ENCODE measurements around the gene UQCR10.

DNA sequence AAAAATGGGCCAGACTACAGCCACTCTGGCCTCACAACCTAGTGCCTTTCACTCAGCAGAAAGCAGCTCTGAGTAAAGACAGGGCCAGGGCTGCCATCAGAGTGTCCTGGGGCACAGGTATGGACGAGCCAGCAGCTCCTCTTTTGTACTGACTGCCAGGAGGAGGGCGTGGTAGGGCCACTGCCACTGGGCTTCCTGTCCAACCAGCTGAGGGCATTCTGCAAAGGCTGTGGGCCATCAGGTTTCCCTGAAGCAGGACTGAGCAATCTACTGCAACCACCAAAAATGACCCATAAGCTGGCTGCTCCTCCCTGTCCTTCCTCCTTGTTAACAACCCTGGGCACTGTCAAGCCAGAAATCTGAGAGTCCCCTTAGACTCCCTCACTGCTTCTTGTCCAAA, 37.8 kb downstream of the UQCR10 start:
- TF ChIP-seq GATA3 (IDR thresholded peaks at IDR 0.05; ENCODE audit: low read depth, low read length) (no peak), GATA2 (IDR thresholded peaks at IDR 0.05; ENCODE audit: low read depth, low read length) (no peak)
